HepG2 (cell line): Measurements from ENCODE around the gene GLG1. TPM values are rescaled to one million over a fixed set of nuclear protein-coding genes. Genes with fewer than 3 reads are reported as not detected.

ENCODE experiments used
- ARNTL ChIP-seq: sonication (generic); formaldehyde crosslinking; IDR thresholded peaks from 2 replicates; pipeline ENCODE4 v1.4.0; 2020; ENCODE audit warnings: mild to moderate bottlenecking, missing genetic modification reagents
- DNMT1 ChIP-seq: sonication (generic); formaldehyde crosslinking; IDR thresholded peaks from 2 replicates; pipeline ENCODE4 v1.5.1; 2020; ENCODE audit warnings: mild to moderate bottlenecking, missing genetic modification reagents
- EED ChIP-seq: sonication (generic); formaldehyde crosslinking; IDR thresholded peaks from 2 replicates; pipeline ENCODE4 v1.5.0; 2020; ENCODE audit warnings: mild to moderate bottlenecking, missing genetic modification reagents
- FOXC1 ChIP-seq: sonication (generic); formaldehyde crosslinking; IDR thresholded peaks from 2 replicates; pipeline ENCODE4 v1.8.0; 2022; ENCODE audit warnings: mild to moderate bottlenecking, missing genetic modification reagents, borderline replicate concordance
- MZF1 ChIP-seq: sonication (generic); formaldehyde crosslinking; IDR thresholded peaks from 2 replicates; pipeline ENCODE4 v1.8.1; 2023; ENCODE audit warnings: mild to moderate bottlenecking, missing genetic modification reagents, borderline replicate concordance
- NFYC ChIP-seq: IDR thresholded peaks from 2 replicates; pipeline ENCODE4 v1.6.1; 2016; ENCODE audit warnings: missing genetic modification reagents, missing compliant biosample characterization
- PATZ1 ChIP-seq: sonication (generic); formaldehyde crosslinking; IDR thresholded peaks from 2 replicates; pipeline ENCODE4 v1.4.0; 2020; ENCODE audit warnings: missing genetic modification reagents
- RARA ChIP-seq: IDR thresholded peaks from 2 replicates; pipeline ENCODE4 v1.6.1; 2016; ENCODE audit warnings: missing genetic modification reagents, missing compliant biosample characterization
- REPIN1 ChIP-seq: sonication (generic); formaldehyde crosslinking; IDR thresholded peaks from 2 replicates; pipeline ENCODE4 v1.8.0; 2022; ENCODE audit warnings: missing genetic modification reagents, low read depth, mild to moderate bottlenecking, borderline replicate concordance
- TAF15 ChIP-seq: fragments of 200-400 bp; formaldehyde crosslinking; IDR thresholded peaks from one replicate; pipeline ENCODE4 v1.6.1; 2018; ENCODE audit warnings: mild to moderate bottlenecking, low read depth, low read length; ENCODE audit not compliant: poor library complexity, severe bottlenecking
- TBX2 ChIP-seq: sonication (generic); formaldehyde crosslinking; IDR thresholded peaks from 2 replicates; pipeline ENCODE4 v1.5.0; 2020; ENCODE audit warnings: missing genetic modification reagents, mild to moderate bottlenecking, borderline replicate concordance
- THAP11 ChIP-seq: IDR thresholded peaks from 2 replicates; pipeline ENCODE4 v1.6.1; 2016; ENCODE audit warnings: missing biosample characterization, missing genetic modification reagents
- ZBTB4 ChIP-seq: sonication (generic); formaldehyde crosslinking; IDR thresholded peaks from 2 replicates; pipeline ENCODE4 v1.4.0; 2020; ENCODE audit warnings: missing genetic modification reagents, mild to moderate bottlenecking, borderline replicate concordance
- ZNF292 ChIP-seq: sonication (generic); formaldehyde crosslinking; IDR thresholded peaks from 2 replicates; pipeline ENCODE4 v1.8.1; 2022; ENCODE audit warnings: mild to moderate bottlenecking, low read depth, missing genetic modification reagents, borderline replicate concordance
- ZNF33B ChIP-seq: sonication (generic); formaldehyde crosslinking; IDR thresholded peaks from 2 replicates; pipeline ENCODE4 v1.5.1; 2020; ENCODE audit warnings: mild to moderate bottlenecking, missing genetic modification reagents
- ZNF44 ChIP-seq: sonication (generic); formaldehyde crosslinking; IDR thresholded peaks from 2 replicates; pipeline ENCODE4 v1.5.1; 2020; ENCODE audit warnings: mild to moderate bottlenecking, missing genetic modification reagents
- ZNF607 ChIP-seq: sonication (generic); formaldehyde crosslinking; IDR thresholded peaks from 2 replicates; pipeline ENCODE4 v1.5.1; 2020; ENCODE audit warnings: missing genetic modification reagents, mild to moderate bottlenecking, borderline replicate concordance
- ZSCAN29 ChIP-seq: sonication (generic); formaldehyde crosslinking; conservative IDR thresholded peaks from 2 replicates; pipeline ENCODE4 v1.4.0; 2020; ENCODE audit warnings: mild to moderate bottlenecking, missing genetic modification reagents
- polyA plus RNA-seq, 8 experiments: library from polyadenylated mRNA; depleted of rRNA in 3 of 8; stranded (reverse) in 7 of 8; unstranded in 1 of 8; fragments of >200 nt; fragmentation: Illumina TruSeq in 4 of 8; extraction: Trizol in 4 of 8; gene quantifications; 2 replicates each; pipeline versions ENCODE4 v1.2.1 to v1.2.3, GENCODE V29; 2011 to 2016; ENCODE audit warnings: low read depth in 4 of 8, missing spikeins in 1 of 8, mixed read lengths in 1 of 8; ENCODE audit not compliant: insufficient read depth in 1 of 8
- total RNA-seq, 5 experiments: library from RNA; depleted of rRNA; stranded (reverse); fragments of >200 nt; fragmentation: Illumina TruSeq; extraction: Trizol; gene quantifications; 2 replicates each; pipeline ENCODE4 v1.2.3, GENCODE V29; 2016; ENCODE audit warnings: low read depth in 1 of 5
- TF ChIP-seq, protein P1 (sequence below): sonication (generic); formaldehyde crosslinking; IDR thresholded peaks from 2 replicates; pipeline ENCODE4 v1.8.1; 2022; ENCODE audit warnings: mild to moderate bottlenecking, missing genetic modification reagents
- TF ChIP-seq, protein P2 (sequence below): sonication (generic); formaldehyde crosslinking; conservative IDR thresholded peaks from 2 replicates; pipeline ENCODE4 v1.5.0; 2020; ENCODE audit warnings: missing genetic modification reagents

The GLG1 gene
- total and polyA plus RNA-seq, 2 of the 13 experiments (the other 11 are each of a cell fraction or from before 2014, with no cell fraction given): 87.7 to 141 TPM

DNA sequence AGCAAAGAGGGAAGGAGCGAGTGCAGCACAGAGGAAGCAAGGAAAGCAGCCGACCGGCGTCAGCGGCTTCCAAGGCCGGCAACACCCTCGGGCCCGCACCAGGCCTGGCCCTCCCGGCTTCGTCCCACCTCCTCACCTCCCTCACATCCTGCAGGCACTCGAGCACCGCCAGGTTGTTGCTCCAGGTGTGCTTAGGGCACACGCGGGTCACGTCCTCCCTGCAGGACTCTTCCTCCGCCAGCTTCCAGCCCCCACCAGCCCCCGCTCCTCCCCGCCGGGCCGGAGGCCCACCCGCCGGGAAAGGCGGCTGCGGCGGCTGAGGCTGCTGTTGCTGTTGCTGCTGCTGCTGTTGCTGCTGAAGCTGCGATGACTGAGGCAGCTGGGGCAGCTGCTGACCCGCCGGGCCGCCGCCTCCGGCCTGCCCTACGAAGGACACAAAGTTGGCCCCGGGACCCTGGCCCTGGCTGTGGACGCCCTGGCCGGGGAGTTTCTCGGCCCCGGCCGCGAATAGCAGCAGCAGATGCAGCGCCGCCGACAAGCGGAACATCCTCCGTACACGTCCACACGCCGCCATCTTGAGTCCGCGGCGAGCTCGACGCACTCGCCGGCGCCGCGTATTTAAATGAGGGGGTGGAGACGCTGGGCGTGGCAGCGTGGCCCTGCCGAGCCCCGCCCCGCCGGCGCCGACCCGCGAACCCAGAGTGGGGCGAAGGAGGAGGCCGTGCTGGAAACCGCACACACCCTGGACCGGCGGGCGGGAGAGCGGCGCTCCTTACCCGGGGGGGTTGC is at the start of gene GLG1 (continued):
- TF ChIP-seq TAF15: no peak
- TF ChIP-seq ZSCAN29 (CRISPR knock-in tag): peak; percentile 62; the same call in 1 of the 2 replicates
- TF ChIP-seq, protein P1, sequence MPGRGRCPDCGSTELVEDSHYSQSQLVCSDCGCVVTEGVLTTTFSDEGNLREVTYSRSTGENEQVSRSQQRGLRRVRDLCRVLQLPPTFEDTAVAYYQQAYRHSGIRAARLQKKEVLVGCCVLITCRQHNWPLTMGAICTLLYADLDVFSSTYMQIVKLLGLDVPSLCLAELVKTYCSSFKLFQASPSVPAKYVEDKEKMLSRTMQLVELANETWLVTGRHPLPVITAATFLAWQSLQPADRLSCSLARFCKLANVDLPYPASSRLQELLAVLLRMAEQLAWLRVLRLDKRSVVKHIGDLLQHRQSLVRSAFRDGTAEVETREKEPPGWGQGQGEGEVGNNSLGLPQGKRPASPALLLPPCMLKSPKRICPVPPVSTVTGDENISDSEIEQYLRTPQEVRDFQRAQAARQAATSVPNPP: peak; percentile 72; the same call in 1 of the 2 replicates
- peak; percentile 21 for TF ChIP-seq RARA
- TF ChIP-seq ZNF292 (CRISPR knock-in tag): peak; percentile 87
- TF ChIP-seq FOXC1: peak; percentile 83; the same call in 1 of the 2 replicates
- TF ChIP-seq, protein P2, sequence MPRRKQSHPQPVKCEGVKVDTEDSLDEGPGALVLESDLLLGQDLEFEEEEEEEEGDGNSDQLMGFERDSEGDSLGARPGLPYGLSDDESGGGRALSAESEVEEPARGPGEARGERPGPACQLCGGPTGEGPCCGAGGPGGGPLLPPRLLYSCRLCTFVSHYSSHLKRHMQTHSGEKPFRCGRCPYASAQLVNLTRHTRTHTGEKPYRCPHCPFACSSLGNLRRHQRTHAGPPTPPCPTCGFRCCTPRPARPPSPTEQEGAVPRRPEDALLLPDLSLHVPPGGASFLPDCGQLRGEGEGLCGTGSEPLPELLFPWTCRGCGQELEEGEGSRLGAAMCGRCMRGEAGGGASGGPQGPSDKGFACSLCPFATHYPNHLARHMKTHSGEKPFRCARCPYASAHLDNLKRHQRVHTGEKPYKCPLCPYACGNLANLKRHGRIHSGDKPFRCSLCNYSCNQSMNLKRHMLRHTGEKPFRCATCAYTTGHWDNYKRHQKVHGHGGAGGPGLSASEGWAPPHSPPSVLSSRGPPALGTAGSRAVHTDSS (CRISPR knock-in tag): 0 out of 2 replicates have a peak, but pooled peaks have one; percentile 76
- TF ChIP-seq ZNF44 (CRISPR knock-in tag): no peak
- TF ChIP-seq ZNF33B: peak; percentile 47; the same call in 1 of the 2 replicates
- TF ChIP-seq ARNTL (CRISPR knock-in tag): peak; percentile 88; the same call in 1 of the 2 replicates
- TF ChIP-seq TBX2: peak; percentile 81; the same call in 1 of the 2 replicates
- TF ChIP-seq PATZ1 (CRISPR knock-in tag): peak; percentile 80
- TF ChIP-seq THAP11: peak; percentile 78
- TF ChIP-seq ZBTB4 (CRISPR knock-in tag): peak; percentile 99
- TF ChIP-seq MZF1 (CRISPR knock-in tag): no peak
- TF ChIP-seq NFYC (CRISPR knock-in tag): no peak
- 0 out of 2 replicates have a peak, but pooled peaks have one; percentile 74 for TF ChIP-seq REPIN1 (CRISPR knock-in tag)
- peak; percentile 63; the same call in 1 of the 2 replicates for TF ChIP-seq EED (CRISPR knock-in tag)
- peak; percentile 40; the same call in 1 of the 2 replicates for TF ChIP-seq DNMT1
- TF ChIP-seq ZNF607 (CRISPR knock-in tag): peak; percentile 86; the same call in 1 of the 2 replicates
